22Rv1 (cell line): ENCODE measurements around the gene ALG14.

ENCODE experiments used
- ZFX ChIP-seq: fragments of 450-650 bp; IDR thresholded peaks from 2 replicates; pipeline ENCODE4 v1.6.1; 2017; ENCODE audit warnings: antibody characterized with exemption, borderline replicate concordance
- TF ChIP-seq, protein P1 (sequence below): fragments of 450-650 bp; IDR thresholded peaks from 2 replicates; pipeline ENCODE4 v1.5.1; 2017; ENCODE audit warnings: mild to moderate bottlenecking

DNA sequence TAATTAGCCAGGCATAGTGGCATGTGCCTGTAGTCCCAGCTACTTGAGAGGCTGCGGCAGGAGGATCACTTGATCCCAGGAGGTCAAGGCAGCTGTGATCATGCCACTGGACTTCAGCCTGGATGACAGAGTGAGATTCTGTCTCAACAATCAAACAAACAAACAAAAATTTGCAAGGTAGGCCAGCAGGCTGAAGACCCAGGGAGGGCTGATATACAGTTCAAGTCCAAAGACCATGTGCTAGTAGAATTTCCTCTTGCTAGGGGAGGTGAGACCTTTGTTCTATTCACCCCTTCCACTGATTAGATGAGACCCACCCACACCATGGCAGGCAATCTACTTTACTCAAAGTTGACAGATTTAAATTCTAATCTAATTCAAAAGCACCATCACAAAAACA lies 114.7 kb downstream of the ALG14 start:
- TF ChIP-seq, protein P1, sequence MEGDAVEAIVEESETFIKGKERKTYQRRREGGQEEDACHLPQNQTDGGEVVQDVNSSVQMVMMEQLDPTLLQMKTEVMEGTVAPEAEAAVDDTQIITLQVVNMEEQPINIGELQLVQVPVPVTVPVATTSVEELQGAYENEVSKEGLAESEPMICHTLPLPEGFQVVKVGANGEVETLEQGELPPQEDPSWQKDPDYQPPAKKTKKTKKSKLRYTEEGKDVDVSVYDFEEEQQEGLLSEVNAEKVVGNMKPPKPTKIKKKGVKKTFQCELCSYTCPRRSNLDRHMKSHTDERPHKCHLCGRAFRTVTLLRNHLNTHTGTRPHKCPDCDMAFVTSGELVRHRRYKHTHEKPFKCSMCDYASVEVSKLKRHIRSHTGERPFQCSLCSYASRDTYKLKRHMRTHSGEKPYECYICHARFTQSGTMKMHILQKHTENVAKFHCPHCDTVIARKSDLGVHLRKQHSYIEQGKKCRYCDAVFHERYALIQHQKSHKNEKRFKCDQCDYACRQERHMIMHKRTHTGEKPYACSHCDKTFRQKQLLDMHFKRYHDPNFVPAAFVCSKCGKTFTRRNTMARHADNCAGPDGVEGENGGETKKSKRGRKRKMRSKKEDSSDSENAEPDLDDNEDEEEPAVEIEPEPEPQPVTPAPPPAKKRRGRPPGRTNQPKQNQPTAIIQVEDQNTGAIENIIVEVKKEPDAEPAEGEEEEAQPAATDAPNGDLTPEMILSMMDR: no peak
- no peak for TF ChIP-seq ZFX
